HG02678 (cell line): ENCODE results near the gene ECPAS.
"Not testable (repeated sequence)": the region's sequence is repeated elsewhere in the genome, so short reads cannot be mapped to it uniquely, and the experiment has no call there.

Experiments used
- ATAC-seq: cut with Tn5 transposase; IDR thresholded peaks from one replicate; pipeline ENCODE4 v1.9.1; 2021; ENCODE audit warnings: mild to moderate bottlenecking, moderate library complexity; ENCODE audit not compliant: unreplicated experiment

ECPAS gene

DNA sequence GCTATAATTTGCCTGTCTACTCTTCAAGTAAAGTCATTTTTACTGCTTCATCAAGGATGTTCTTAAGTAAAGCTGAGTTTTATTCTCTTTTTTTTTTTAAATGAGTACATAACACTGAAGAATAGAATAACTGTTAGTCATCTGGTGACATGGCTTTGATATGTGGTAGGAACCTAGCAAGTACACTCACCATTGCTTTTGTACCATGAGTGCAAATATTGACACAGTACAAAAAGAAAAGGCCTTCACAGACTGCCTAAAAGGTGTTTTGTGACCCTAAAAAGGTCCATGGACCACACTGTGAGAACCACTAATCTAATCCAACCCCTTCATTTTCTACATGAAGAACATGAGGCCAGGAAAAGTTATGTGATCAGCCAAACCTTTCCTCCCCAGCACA, 55.0 kb downstream of the ECPAS start:
- ATAC-seq, result no peak

DNA sequence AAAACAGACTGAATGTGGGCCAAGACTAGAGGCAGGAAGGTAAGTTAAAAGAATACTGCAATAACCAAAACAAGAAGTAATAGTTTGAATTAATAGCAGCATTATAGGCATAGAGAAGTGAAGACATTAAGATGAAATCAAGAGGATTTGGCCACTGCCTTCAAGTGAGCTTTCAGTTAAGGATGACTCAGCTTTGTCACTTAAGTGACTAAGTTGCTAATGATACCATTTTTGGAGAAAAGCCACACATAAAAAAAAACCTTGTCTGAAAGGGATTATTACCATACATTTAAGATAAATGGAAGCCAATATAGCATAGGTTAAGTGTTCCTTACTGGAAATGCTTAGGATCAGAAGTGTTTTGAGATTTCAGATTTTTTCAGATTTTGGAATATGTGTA, 57.0 kb downstream of the ECPAS start:
- ATAC-seq, result no peak

DNA sequence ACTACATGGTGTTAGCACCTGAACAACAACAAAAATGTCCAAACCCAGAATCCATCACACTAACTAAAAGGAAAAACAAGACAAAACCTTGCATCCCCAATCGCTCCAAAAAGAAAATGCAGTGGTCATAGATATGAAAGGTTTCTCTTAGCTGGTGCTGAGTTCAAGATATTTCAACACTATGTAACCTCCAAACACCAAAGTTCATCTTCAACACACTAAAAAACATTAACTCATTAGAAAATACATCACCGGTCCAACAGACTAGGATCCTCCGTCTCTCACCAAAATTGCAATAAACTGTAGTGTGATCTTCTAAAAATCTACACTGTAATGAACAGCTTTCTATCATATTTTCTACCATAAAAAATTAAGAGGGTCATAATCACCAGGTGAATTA, 60.8 kb downstream of the ECPAS start:
- no peak for ATAC-seq

DNA sequence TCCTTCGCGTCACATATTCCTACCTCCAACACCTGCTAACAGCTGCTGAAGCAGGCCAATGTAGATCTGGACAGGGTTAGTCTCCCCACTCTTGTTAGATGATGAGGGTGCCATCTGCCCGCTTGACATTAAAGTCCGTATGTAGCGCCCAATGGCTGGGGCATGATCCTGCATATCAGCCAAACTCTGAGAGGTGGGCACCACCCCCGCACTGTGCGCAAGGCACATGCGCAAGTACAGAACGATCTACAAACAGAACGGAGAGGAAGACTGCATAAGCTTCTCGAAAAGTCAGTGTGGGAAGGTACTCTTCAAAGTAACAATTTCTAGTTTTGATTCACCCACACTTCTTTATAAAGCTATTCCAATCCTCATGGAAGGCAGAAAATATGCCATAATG, 69.8 kb downstream of the ECPAS start:
- no peak for ATAC-seq

DNA sequence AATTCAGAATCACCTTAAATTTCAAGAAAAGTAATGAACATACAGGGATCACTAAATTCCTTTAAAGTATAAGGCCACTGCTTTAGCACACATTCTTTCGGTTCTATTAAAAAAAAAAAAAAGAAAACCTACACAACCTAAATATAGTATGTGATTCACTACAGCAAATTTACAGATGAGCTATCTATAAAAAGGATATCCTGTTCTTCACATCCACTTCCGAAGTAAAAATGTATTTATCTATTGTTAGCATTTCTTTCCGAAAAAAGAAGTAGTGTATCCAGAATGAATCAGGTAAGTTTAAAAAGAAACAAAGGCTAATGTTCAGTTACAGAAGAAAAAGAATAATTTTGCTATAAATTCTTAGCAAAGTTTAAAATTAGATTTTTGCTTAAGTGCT, 70.2 kb downstream of the ECPAS start:
- no peak for ATAC-seq

DNA sequence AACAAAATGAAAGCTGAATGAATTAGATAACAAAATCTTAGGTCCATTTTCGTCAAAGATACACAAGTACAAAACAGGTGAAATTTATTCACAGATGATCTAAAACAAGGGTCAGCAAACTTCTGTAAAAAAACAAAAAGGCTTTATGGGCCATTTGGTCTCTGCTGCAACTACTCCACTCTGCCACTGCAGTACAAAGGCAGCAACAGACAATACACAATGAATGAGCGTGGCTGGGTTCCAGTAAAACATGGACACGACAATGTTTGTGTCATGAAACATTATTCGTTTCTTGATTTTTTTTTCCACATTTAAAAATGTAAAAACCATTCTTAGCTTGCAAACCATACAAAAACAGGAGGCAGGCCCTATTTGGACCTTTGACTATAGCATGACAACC, 71.9 kb downstream of the ECPAS start:
- no peak for ATAC-seq

DNA sequence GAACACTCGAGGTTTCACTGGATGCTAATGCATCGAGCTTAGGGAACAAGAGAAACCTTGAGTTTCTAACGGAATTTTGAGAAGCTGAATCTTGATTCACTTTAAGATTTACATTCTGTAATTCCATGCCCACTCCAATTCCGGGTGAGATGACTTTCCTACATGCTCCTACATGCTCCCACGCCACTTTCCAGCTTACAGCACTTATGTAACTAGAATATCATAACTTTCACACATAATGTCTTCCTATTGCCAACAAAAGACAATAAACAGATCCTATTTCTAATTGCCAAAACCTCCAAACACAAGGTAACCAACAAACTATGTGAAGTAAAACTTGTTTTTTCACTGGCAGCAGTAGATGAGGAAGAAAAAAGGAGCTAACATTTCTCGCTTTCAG, 72.9 kb downstream of the ECPAS start:
- no peak for ATAC-seq

DNA sequence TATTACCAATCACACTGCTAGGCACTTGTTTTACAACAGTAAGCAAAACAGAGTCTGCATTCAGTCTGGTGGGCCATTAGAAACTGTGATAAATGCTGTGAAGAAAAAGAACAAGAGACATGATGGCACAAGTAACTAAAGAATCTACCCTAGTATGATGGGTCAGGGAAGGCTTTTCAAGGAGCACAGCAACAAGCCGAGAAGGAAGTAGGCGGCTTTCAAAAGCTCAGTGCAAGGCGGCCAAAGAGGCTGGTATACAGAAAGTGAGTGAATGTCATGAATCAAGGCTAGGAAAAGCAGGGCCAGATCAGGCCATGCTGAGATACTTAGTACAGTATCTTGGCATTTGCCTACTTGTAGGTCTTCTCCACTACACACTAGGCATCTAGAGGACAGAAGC, 76.4 kb downstream of the ECPAS start:
- ATAC-seq, result no peak

DNA sequence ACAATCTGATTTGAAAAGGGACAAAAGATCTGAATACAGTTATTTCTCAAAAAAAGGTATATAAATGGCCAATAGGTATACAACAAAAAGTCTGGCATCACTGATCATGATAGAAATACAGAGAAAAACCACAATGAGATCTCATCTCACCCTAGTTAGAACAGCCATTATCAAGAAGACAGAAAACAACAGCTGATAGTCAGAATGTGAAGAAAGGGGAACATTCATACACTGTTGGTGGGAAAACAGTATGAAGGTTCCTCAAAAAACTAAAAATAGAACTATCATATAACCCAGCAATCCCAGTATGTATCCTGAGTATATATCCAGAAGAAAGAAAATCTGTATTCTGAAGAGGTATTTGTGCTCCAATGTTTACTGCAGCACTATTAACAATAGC, 78.5 kb downstream of the ECPAS start:
- no peak for ATAC-seq

DNA sequence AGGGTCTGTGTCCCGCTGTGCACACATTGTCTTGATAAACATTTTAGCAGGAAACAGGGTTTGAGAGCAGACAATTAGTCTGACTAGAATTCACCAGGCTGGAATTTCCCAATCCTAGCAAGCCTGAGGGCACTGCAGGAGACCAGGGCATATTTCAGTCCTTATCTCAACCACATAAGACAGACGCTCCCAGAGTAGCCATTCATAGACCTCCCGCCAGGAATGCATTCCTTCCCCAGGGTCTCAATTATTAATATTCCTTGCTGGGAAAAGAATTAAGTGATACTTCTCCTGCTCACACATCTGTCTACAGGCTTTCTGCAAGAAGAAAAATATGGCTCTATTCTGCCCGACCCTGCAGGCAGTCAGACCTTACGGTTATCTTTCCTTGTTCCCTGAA, 82.7 kb downstream of the ECPAS start:
- not testable (repeated sequence) for ATAC-seq

DNA sequence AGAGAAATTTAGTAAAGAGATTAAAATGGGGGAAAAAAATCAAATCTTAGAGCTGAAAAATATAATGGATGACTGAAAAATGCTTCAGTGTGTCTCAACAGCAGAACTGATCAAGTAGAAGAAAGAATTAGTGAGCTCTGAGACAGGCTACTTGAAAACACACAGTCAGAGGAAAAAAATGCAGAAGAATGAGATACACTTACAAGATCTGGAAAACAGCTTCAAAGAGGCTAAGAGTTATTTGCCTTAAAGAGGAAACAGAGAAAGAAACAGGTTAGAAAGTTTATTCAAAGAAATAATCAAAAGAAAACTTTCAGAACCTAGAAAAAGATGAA, 83.7 kb downstream of the ECPAS start:
- no peak for ATAC-seq

DNA sequence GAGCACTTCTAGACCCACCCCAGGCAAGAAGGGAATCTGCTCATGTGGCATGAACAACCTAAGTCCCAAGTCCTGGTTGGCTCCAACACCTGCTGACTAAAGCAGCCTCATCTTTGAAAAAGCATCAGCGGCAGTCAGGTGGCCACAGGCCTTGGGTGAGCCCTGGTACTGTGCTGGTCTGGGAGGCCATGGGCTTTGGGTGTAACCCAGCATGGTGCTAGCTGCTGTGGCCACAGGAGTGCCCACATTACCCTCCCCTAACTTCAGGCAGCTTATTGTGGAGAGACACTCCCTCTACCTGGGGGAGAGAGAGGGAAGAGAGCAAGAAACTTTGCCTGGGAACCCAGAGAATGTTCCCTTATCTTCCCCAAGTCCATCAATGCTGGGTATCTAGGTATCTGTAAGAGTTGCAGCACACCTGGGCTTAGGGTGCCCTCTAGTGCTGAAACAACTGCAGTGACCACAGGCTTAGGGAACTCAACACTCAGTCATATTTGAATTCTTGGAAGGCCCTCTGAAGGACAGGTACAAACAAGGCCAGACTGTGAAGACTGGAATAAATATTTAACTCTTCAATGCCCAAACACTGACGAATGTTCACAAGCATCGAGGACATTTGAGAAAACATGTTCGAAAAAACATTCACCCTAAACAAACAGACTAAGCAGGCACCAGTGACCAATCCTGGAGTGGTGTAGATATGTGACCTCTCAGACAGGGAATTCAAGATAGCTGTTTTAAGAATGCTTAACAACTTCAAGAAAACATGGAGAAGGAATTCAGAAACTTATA, 84.2 kb downstream of the ECPAS start:
- no peak for ATAC-seq

DNA sequence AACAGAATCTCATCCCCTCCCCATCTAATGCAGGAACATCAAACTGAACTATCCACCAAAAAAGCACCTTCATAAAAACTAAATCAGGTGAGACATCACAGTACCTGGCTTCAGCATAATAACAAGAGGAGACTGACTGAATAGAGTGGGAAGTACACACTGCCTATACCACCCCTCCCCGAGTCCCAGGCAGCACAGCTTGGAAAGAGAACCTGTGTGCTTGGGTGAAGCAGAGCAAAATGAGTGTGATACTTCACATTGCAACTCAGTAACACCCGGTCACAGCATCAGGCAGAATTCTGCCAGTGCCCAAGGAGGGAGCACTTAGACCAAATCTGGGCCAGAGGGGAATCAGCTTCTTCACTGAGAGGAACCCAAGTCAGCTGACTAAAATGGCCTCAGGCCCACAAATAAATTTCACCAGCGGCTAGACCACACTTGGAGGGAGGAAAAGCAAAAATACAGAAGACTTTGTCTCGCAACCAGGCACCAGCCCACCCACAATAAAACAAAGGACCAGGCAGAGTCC, 84.9 kb downstream of the ECPAS start:
- no peak for ATAC-seq

DNA sequence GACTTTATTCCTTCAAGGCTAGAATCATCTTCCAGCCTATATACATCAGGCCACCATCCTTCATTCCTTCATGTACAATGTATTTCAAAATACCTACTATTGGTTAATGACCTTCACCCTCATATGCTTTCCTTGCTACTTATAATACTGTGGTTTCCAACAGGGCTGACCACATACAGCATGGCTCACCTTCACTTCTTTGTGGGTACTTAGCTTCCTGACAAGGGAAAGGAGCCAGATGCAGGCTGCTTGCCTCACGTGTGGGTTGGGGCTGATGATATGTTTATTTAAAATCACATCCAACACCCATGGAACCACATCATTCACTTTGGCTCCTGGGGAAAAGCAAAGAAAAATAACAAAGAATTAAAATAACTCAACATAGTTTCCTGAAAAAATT, 90.2 kb downstream of the ECPAS start:
- no peak for ATAC-seq

DNA sequence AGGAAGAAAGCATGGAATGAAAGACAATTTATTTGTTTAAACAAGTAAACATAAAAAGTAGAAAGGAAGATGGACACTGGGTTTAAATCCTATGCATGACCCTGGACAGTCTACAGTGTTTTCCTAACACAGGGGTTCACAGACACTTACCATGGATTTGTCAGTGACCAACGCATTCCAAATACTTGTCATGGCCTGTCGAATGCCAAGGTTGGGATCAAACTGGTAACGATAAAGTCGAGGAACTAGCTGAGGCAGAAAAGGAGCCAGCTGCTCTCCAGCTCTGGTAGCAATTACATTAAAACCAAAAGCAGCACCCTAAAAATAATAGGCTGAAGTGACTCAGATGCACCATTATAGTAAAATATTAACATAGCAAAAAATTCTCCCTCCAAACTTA, 94.8 kb downstream of the ECPAS start:
- ATAC-seq, result no peak

DNA sequence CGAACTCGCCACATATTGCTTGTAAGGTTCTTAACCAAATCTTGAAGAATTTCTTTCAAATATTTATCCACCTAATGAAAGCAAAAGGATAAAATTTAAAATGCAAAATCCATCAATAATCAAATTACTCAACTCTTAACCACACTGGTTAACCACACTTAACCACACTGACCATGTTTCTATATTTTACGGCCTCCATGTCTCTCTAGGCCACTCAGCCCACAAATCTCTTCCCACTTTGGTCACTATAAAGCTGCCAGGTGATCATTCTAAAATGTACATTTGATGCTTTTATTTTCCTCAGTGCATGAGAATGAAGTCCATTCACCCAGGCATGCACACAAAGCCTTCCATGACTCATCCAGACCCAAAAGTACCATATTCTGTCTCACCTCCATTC, 97.8 kb downstream of the ECPAS start:
- peak; percentile 53 for ATAC-seq

DNA sequence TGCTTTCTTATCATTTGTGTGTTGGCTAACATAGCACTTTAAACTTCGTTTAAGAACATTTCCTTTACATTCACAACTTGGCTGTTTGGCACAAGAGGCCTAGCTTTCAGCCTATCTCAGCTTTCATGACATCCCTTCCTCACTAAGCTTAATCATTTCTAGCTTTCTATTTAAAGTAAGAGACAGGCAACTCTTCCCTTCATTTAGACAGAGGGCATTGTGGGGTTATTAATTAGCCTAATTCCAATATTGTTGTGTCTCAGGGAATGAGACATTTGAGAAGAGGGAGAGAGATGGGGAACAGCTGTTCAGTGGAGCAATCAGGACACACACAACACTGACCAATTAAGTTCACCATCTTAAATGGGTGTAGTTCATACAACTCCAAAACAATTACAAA, 103.2 kb downstream of the ECPAS start:
- no peak for ATAC-seq

DNA sequence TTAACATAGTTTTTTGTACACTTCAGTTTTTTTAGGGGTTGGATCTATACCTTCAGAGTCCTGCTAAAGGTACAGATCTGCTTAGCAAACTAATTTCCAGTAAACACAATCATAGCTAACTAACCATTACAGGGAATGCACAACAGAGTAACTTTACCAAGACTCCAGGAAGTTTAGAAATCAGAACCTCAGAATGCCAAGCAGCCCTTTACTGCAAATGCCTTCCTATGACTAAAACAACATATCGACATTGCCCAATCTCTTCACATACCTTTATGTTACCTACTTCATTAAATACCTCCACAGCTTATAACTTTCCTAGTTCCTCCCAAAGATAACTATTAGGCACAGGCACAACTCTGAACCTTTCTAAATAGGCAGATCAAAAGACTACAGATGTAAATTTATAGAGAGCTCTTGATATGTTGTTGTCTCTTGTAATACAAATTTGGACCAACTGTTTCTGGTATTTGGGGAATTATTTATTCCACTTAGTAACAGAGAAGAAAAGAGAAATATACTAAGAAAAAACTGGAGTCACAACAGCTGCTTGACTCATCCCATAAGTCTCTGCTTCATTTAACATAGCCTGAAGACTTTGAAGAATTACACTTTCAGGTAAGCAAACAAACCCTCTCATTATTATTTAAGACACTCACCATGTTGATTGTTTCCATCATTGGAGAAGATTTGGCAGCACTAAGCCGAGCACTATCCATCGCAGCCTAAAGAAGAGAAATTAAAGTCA, 108.2 kb downstream of the ECPAS start:
- ATAC-seq, result no peak

DNA sequence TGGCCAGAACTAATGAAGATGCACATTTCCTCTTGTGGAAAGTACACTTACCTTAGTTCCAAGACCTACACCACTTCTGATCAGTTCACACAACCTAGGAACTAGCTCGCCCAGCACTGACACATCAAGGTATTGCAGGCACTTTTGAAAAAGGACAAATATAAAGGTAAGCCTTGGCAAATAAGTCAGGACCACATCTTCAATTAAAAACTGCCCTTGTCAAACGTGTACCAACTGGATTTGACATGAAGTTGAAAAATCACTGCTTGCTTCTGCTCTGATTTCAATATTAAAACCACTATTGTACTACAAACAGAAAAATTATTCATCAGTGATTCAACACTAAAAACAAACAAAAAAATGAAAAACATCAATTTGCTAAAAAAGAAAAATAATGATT, 109.1 kb downstream of the ECPAS start:
- no peak for ATAC-seq

DNA sequence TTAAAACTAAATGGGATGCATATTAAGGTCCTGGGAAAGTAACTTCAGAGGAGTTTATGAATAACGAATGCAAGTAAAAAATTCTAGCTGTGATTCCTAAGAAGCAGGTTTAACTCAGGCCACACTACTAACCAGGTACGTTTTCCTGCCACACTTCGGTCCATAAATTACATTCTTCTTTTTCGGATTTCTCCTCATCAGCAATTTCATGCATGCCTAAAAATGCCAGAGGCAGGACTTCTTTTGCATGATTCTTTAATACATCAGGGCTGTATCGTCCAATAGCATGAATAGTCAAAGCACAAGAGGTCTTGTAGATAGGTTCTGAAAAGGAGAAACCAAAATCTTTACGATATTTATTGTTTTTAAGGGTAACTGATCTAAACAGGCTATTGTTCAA, 111.9 kb downstream of the ECPAS start:
- ATAC-seq, result no peak

DNA sequence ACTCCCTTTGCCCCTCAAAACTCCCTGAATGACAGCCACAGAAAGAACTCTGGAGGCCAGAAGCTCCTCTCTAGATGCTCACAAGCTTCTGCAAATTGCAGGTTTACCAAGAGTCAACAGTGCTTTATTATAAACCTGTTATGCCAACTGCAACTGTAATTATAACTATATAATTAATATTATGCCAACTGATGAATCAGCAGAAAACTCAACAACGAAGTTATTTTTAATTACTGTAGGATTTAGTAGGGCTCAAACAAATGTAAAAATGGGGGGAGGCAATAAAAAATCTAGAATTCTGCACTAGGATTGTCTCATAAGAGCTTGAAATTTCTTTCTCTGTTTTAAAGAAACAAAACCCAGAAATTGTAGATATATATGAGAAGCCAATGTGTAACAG, 117.2 kb downstream of the ECPAS start:
- ATAC-seq, result no peak

DNA sequence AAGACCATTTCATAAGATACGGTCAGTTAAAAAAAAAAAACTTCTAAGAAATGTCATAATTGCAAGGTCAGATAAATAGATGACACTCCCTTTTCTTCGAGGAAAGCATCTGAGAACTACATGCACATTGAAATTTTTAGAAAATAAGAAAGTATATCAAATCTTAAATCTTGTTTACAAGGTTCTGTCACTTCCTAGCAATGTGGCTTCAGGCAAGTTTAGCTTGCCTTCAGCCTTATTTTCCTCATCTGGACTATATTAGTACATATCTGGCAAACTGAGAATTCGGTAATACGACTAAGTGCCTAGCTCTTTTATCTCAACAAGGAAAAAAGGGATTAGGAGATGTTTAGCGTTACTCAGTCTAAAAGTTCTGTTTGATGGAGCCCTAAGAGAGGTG, 121.7 kb downstream of the ECPAS start:
- ATAC-seq, result no peak
